Mononuclear cell (primary cell): Measurements from ENCODE around the gene KRTAP5-3. TPM values are rescaled to one million over a fixed set of nuclear protein-coding genes. Genes with fewer than 3 reads are reported as not detected.

Experiments used
- H3K27me3 ChIP-seq: 2 replicates; pipeline ENCODE4 v1.6.0; 2011; ENCODE audit warnings: low read length, control low read depth; ENCODE audit not compliant: insufficient read depth
- H3K4me1 ChIP-seq: 2 replicates; pipeline ENCODE4 v1.5.1; 2011; ENCODE audit warnings: mild to moderate bottlenecking, low read length, control low read depth; ENCODE audit not compliant: insufficient read depth
- H3K4me3 ChIP-seq: 2 replicates; pipeline ENCODE4 v1.5.1; 2011; ENCODE audit warnings: mild to moderate bottlenecking, low read length, moderate library complexity
- H3K9me3 ChIP-seq: 2 replicates; pipeline ENCODE4 v1.5.1; 2011; ENCODE audit warnings: low read depth, mild to moderate bottlenecking, control low read depth, low read length
- total RNA-seq: library from RNA; depleted of rRNA; stranded (reverse); fragments of >200 nt; gene quantifications from one replicate; pipeline ENCODE4 v1.2.3, GENCODE V29; 2012

The KRTAP5-3 gene
- total RNA-seq, 1 donor, result not detected

DNA sequence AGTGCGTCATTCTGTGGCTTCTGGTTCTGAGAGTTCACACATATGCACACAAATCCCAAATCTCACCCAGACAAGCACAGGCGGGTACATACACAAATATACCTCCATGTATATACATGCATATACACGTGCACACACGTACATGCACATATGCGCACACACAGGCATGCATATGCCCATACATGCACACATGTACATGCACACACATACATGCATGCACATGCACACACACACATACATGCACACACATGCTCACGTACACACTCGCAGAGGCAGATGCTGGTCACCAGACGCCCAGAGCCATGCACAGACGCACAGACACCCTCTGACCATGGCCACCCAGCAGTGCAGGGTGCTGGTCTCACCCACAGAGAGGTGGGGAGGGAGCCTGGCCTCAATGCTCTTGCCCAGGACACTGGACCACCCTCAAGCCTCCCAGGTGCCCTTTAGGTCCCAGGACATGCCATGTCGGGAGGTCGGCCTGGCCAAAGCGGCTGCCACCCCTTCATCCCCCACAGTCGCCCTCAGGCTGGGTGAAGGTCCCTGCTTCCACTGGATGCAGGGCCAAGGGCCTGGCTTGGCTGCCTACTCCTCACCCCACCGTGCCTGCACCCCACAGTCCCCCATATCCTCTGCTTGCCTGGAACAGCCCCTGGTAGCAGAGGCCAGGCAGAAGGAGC, 45.7 kb downstream of the KRTAP5-3 start:
- Histone ChIP-seq H3K4me1 (no peaks in the 10 kb centered on the region), H3K9me3 (no peaks in the 10 kb centered on the region)

DNA sequence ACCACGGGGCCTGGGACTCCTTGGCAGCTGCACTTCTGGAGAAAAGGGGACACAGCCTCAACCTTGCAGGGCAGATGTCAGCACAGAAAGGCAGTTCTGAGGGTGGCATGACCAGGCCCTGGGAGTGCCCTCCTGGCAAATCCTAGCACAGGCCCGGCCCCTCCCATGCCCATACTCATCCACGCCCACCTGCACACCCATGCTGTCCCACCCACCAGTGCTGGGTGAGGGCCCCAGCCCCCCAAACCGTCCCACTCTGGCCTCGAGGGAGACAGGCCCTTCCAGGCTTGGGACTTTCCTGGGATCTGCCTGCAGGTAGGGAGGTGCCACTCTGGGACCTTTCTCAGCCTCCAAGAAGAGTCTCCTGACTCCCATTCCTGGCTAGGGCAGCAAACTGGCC, 46.3 kb downstream of the KRTAP5-3 start:
- Histone ChIP-seq H3K4me3 (no peak overlapping the region), H3K9me3 (no peaks in the 10 kb centered on the region), H3K27me3 (no peaks in the 10 kb centered on the region), H3K4me1 (no peaks in the 10 kb centered on the region)

More for the DNA sequence above, 45.7 kb downstream of the KRTAP5-3 start:
- Histone ChIP-seq H3K27me3 (no peaks in the 10 kb centered on the region), H3K4me3 (no peak overlapping the region)

DNA sequence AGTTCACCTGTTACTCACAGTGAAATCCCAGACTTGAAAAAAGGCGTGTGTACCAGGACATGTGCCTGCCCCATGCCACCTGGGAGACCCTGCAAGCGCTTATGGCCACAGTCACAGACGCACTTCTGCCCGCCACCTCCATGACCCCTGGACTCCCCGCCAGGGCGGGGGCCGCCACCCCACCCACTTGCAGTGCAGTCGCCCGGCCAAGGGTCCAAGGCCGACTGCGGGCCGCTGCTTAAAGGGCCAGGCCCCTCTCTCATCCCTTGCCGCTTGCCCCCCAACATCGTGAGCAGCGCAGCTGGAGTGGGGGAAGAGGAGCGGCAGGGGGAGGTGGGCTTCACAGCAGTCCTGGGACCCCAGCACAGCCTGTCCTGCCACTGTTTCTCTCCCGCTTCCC, 47.0 kb downstream of the KRTAP5-3 start:
- H3K4me3 ChIP-seq, result no peak overlapping the region
- no peaks in the 10 kb centered on the region for H3K27me3 ChIP-seq
- H3K9me3 ChIP-seq, result no peaks in the 10 kb centered on the region
- no peaks in the 10 kb centered on the region for H3K4me1 ChIP-seq

DNA sequence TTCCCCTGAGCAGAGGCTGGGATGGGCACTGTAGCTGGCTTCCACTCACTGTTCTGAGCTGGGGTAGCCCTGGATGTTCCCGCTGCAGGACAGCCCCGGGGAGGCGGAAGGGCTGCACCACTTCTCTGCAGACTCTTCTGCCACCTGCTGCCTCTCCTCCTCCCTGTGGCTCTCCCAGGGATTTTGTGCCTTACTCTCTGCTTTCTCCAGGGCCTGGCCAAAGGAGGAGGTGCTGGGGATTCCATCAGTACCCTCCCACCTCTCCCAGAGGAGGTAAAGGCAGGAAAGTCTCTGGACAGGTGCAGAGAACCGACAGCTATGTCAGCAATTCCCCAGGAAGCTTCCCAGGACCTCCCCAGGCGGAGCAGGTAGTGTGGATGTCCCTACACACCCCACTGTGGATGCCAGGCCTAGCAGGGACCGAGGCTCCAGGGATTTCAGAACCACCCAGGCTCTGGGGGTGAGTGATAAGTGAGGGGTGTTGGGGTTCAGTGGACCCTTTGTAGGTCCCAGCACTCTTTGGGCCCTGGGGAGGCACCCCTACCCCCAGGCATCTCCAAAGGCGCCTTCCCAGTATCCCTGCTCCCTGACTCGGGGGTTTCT, 47.5 kb downstream of the KRTAP5-3 start:
- Histone ChIP-seq H3K4me1 (no peaks in the 10 kb centered on the region), H3K4me3 (no peak overlapping the region), H3K27me3 (no peaks in the 10 kb centered on the region), H3K9me3 (no peaks in the 10 kb centered on the region)

DNA sequence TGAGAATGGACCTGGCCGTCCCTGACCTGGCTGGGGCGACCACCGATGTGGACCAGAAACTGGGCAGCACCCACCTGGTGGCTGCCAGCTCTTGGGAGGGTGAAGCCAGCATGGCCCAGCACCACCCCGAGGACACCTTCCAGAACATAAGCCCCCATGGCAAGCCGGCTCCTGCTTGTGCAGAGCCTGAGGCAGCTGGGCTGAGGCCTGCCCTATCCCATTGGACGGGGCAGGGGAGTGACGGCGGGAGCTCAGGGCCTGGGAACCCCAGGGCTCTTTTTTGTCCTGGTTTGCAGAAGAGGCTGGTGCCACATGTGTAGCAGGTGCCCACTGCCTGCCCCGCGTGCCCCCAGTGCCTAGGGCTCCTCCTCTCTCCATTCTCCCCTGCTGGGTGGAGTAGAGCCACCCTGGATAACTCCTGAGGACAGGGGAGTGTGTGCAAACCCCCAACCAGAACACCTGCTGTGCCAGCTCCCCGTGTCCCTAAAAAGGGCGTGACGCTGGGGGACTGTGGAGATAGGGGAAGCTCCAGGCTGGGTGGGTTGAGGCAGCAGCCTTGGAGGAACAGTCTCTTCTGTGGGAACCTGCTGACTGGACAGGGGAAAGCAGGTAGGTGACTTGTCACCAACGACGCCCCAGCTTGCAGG, 48.1 kb downstream of the KRTAP5-3 start:
- Histone ChIP-seq H3K4me1 (no peaks in the 10 kb centered on the region), H3K4me3 (no peak overlapping the region), H3K9me3 (no peaks in the 10 kb centered on the region), H3K27me3 (no peaks in the 10 kb centered on the region)

DNA sequence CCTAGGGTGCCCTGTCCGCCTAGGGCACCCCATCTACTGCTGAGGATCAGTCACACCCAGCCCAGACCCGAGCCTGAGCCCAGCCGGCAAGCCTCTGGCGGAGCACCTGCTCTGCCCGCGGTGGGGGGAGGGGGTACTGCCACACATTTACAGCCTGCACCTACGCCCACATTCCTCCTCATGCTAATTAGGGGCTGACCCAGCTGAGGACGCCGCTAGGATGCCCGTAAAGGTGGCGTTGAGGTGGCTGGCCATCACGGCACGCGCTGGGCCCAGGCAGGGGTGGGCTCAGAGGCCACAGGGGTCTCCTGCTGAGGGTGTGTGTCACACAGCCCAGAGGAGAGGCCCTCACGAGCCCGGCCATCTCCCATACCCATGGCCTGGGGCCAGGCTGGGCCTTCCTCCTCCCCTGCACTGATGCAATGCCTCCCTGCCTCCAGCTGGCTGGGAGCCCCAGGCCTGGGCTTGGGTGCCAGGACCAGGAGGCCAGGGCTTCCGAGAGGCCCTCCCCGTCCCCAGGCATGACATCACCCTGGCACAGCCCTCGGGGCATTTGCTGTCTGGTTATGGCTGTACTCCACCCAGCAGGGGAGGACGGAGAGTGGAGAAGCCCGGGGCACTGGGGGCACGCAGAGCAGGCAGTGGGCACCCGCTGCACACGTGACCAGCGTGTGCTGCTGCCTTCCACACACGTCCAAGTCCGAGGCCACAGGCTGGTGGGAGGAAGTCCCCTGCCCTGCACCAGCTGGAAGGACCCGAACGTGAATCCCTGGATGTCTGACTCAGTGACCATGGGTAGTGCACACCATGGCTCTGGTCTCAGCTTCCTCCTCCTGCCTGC, 48.9 kb downstream of the KRTAP5-3 start:
- no peak overlapping the region for H3K4me3 ChIP-seq
- H3K27me3 ChIP-seq, result no peaks in the 10 kb centered on the region
- no peaks in the 10 kb centered on the region for H3K4me1 ChIP-seq
- no peaks in the 10 kb centered on the region for H3K9me3 ChIP-seq

DNA sequence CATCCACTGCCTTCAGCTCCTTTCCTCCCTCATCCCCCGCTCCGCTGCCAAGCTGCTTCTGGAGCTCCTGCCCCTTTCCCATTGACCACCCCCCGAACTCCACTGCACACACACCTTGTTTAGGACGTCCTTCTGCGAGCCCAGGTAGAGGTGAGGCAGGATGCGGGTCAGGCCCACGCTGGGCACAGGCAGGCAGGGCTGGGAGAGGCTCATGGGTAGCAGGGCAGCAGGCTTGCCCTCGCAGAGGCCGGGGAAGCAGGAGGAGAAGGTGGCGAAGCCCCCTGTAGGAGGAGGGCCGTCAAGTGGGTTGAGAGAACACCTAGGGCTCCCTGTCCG, 49.5 kb downstream of the KRTAP5-3 start:
- no peak overlapping the region for H3K4me3 ChIP-seq
- no peaks in the 10 kb centered on the region for H3K4me1 ChIP-seq
- peaks cover under 1% of the 10 kb centered on the region for H3K27me3 ChIP-seq
- no peaks in the 10 kb centered on the region for H3K9me3 ChIP-seq

DNA sequence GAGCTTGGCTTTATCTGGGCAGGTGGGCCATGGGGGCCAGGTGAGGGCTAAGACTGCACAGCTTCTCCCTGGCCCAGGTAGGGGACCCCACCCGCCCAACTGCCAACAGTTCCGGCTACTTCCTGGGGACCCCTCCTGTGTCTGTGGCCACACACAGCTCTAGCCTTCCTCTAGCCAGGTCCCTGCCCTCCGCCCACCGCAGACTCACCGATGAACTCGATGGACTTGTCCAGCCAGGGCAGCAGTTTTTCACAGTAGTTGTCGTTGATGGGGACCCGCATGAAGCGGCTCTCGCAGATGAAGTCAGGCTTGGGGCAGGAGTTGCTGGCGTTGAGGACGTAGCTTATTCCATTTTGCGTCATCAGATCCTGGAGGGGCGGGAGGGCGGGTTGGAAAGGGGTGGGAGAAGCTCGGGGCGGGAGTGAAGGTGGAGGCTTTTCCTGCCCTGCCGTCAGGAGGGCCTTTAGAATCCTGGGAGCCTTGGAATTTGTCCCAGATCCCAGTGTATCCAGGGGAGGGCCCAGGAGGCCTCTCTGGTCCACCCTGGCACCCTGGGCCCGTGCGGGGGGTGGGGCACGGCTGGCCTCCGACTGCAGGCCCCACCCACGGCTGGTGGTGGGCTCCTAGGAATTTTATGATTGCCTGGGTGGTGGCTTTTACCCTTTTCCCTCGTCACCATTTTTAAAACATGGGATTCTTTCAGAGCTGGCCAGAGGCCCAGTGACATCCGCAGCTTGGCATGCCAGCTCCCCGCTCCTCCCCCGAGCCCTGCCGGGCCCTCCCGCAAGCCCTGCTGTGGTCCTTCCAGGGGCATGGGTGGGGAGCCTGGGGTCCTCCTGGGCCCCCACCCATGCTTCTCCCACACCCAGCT, 50.1 kb downstream of the KRTAP5-3 start:
- H3K4me3 ChIP-seq, result no peak overlapping the region
- no peaks in the 10 kb centered on the region for H3K9me3 ChIP-seq
- H3K27me3 ChIP-seq, result peaks cover 4% of the 10 kb centered on the region
- H3K4me1 ChIP-seq, result no peaks in the 10 kb centered on the region

Other genes starting within 250 kb of the KRTAP5-3 start
- 0.10 TPM for gene BRSK2, start 218.5 kb downstream of the KRTAP5-3 start, total RNA-seq
- gene MOB2, start 121.7 kb downstream of the KRTAP5-3 start, total RNA-seq, result 20.7 TPM
- 12.5 TPM for gene DUSP8, start 36.2 kb downstream of the KRTAP5-3 start, total RNA-seq
- gene KRTAP5-1, start 23.2 kb downstream of the KRTAP5-3 start, total RNA-seq, result not detected
- not detected for gene KRTAP5-2, start 10.2 kb downstream of the KRTAP5-3 start, total RNA-seq
- not detected for gene KRTAP5-4, start 13.7 kb upstream of the KRTAP5-3 start, total RNA-seq
- gene KRTAP5-5, start 21.3 kb upstream of the KRTAP5-3 start, total RNA-seq, result not detected
- not detected for gene KRTAP5-6, start 88.7 kb upstream of the KRTAP5-3 start, total RNA-seq
- 4.8 TPM for gene IFITM10, start 142.1 kb upstream of the KRTAP5-3 start, total RNA-seq
- 253 TPM for gene CTSD, start 155.5 kb upstream of the KRTAP5-3 start, total RNA-seq
- not detected for gene SYT8, start 226.5 kb upstream of the KRTAP5-3 start, total RNA-seq
- 8.6 TPM for gene TNNI2, start 230.5 kb upstream of the KRTAP5-3 start, total RNA-seq
- gene LSP1, start 244.6 kb upstream of the KRTAP5-3 start, total RNA-seq, result 357 TPM